NOMO-1 (cell line): ENCODE measurements around the gene DNAJB1.
"Not testable (repeated sequence)": the region's sequence is repeated elsewhere in the genome, so short reads cannot be mapped to it uniquely, and the experiment has no call there.

Experiments
- DNase-seq, 2 experiments: peaks; one replicate each; lab custom pipeline; 2025; ENCODE audit not compliant: unreplicated experiment in 2 of 2; lab: John Stamatoyannopoulos, UW

The DNAJB1 gene

GRCh38 chr19:14525729-14526128 lies 7.5 kb upstream of the DNAJB1 start:
- no peak for DNase-seq

- DNase-seq = no peak
Observed at GRCh38 chr19:14520543-14520942, 2.3 kb upstream of the DNAJB1 start.

- DNase-seq = no peak
Observed at GRCh38 chr19:14519860-14520407, 1.7 kb upstream of the DNAJB1 start.

GRCh38 chr19:14519245-14519859 lies 1.2 kb upstream of the DNAJB1 start:
- DNase-seq = no peak

GRCh38 chr19:14517446-14517839 lies 754 bp downstream of the DNAJB1 start:
- DNase-seq = no peak

GRCh38 chr19:14516746-14517438 lies 1.3 kb downstream of the DNAJB1 start:
- DNase-seq = no peak

GRCh38 chr19:14516048-14516534 lies 2.1 kb downstream of the DNAJB1 start:
- DNase-seq = no peak

- DNase-seq = no peak
Observed at GRCh38 chr19:14515501-14516047, 2.6 kb downstream of the DNAJB1 start.

GRCh38 chr19:14514215-14514863 lies 3.9 kb downstream of the DNAJB1 start:
- no peak for DNase-seq

GRCh38 chr19:14512406-14512961 lies 5.7 kb downstream of the DNAJB1 start:
- DNase-seq = no peak

- DNase-seq = no peak
Observed at GRCh38 chr19:14511229-14511593, 7.0 kb downstream of the DNAJB1 start.

GRCh38 chr19:14510311-14511228 lies 7.6 kb downstream of the DNAJB1 start:
- DNase-seq = peak; percentile 63 to 80

GRCh38 chr19:14507704-14508542 lies 10.3 kb downstream of the DNAJB1 start:
- peak; percentile 61 to 81 for DNase-seq

GRCh38 chr19:14505488-14506239 lies 12.5 kb downstream of the DNAJB1 start:
- DNase-seq = peak in 1 of 2 experiments; percentile 30

GRCh38 chr19:14504575-14504974 lies 13.6 kb downstream of the DNAJB1 start:
- DNase-seq = not testable (repeated sequence)

- no peak for DNase-seq
Observed at GRCh38 chr19:14503285-14503684, 14.9 kb downstream of the DNAJB1 start.

- DNase-seq = no peak
Observed at GRCh38 chr19:14502334-14503092, 15.7 kb downstream of the DNAJB1 start.
